Neural cell (in vitro differentiated cells): Measurements from ENCODE around the gene PDCD7. TPM values are rescaled to one million over a fixed set of nuclear protein-coding genes. Genes with fewer than 3 reads are reported as not detected.

Source experiments
- H2AFZ ChIP-seq: fragments of 200-600, 300-800 bp; sonication (generic), shearing (Covaris generic); 2 replicates; pipeline ENCODE4 v1.6.0; 2014; ENCODE audit warnings: low read depth, mild to moderate bottlenecking, antibody characterized with exemption, low read length, moderate library complexity
- H3F3A ChIP-seq: fragments of 200-600 bp; shearing (Covaris generic); 2 replicates; pipeline ENCODE4 v1.6.1; 2016; ENCODE audit warnings: mild to moderate bottlenecking, moderate library complexity, mixed read lengths, antibody characterized with exemption, low read length; ENCODE audit not compliant: insufficient read depth, poor library complexity, severe bottlenecking
- H3K27ac ChIP-seq: fragments of 200-600, 300-800 bp; sonication (generic), shearing (Covaris generic); 2 replicates; pipeline ENCODE4 v1.5.1; 2014; ENCODE audit warnings: mild to moderate bottlenecking, low read length, moderate library complexity
- H3K27me3 ChIP-seq: fragments of 300-800, 200-600 bp; sonication (generic), shearing (Covaris generic); 2 replicates; pipeline ENCODE4 v1.6.0; 2014; ENCODE audit warnings: mild to moderate bottlenecking, low read depth, low read length, moderate library complexity; ENCODE audit not compliant: insufficient read depth
- H3K36me3 ChIP-seq: fragments of 300-800, 200-600 bp; sonication (generic), shearing (Covaris generic); 2 replicates; pipeline ENCODE4 v1.5.1; 2014; ENCODE audit warnings: mild to moderate bottlenecking, antibody characterized with exemption, low read length, moderate library complexity; ENCODE audit not compliant: insufficient read depth
- H3K4me2 ChIP-seq: fragments of 300-800, 200-600 bp; sonication (generic), shearing (Covaris generic); 2 replicates; pipeline ENCODE4 v1.6.0; 2014; ENCODE audit warnings: mild to moderate bottlenecking, low read length
- H3K4me3 ChIP-seq: fragments of 300-800, 200-600 bp; sonication (generic), shearing (Covaris generic); 2 replicates; pipeline ENCODE4 v1.5.1; 2014; ENCODE audit warnings: mild to moderate bottlenecking, low read length, moderate library complexity
- H3K79me2 ChIP-seq: fragments of 200-600 bp; shearing (Covaris generic); replicated peaks from 2 replicates; pipeline ENCODE4 v1.6.0; 2014; ENCODE audit warnings: mild to moderate bottlenecking, low read length, moderate library complexity; ENCODE audit not compliant: insufficient read depth
- H3K9ac ChIP-seq: fragments of 300-800, 200-600 bp; sonication (generic), shearing (Covaris generic); 2 replicates; pipeline ENCODE4 v1.6.1; 2016; ENCODE audit warnings: mild to moderate bottlenecking, low read length, mixed read lengths
- H3K9me2 ChIP-seq: fragments of 200-600 bp; shearing (Covaris generic); 2 replicates; pipeline ENCODE4 v1.6.1; 2016; ENCODE audit warnings: mild to moderate bottlenecking, low read length, mixed read lengths; ENCODE audit not compliant: insufficient read depth
- H3K9me3 ChIP-seq: fragments of 200-600, 300-800 bp; sonication (generic), shearing (Covaris generic); 2 replicates; pipeline ENCODE4 v1.6.1; 2016; ENCODE audit warnings: mild to moderate bottlenecking, mixed run types, low read length, moderate library complexity, mixed read lengths
- H4K20me1 ChIP-seq: fragments of 200-600 bp; shearing (Covaris generic); 2 replicates; pipeline ENCODE4 v1.6.1; 2016; ENCODE audit warnings: mild to moderate bottlenecking, mixed run types; ENCODE audit not compliant: insufficient read depth
- EP300 ChIP-seq: fragments of 450-650 bp; conservative IDR thresholded peaks from 2 replicates; pipeline ENCODE4 v1.6.1; 2014; ENCODE audit warnings: antibody characterized with exemption, mild to moderate bottlenecking, moderate library complexity; ENCODE audit not compliant: poor library complexity, severe bottlenecking
- EZH2 ChIP-seq: fragments of 200-600, 300-800 bp; shearing (Covaris generic), sonication (generic); IDR thresholded peaks from 2 replicates; pipeline ENCODE4 v1.6.1; 2014; ENCODE audit warnings: antibody characterized with exemption, low read length, borderline replicate concordance, mild to moderate bottlenecking; ENCODE audit not compliant: insufficient read depth, poor library complexity, severe bottlenecking
- MXI1 ChIP-seq: fragments of 450-650 bp; conservative IDR thresholded peaks from 2 replicates; pipeline ENCODE4 v1.6.1; 2014; ENCODE audit warnings: antibody characterized with exemption, mild to moderate bottlenecking; ENCODE audit not compliant: poor library complexity, severe bottlenecking
- POLR2AphosphoS5 ChIP-seq: IDR thresholded peaks from 2 replicates; pipeline ENCODE4 v1.6.1; 2012
- RAD21 ChIP-seq: fragments of 450-650 bp; conservative IDR thresholded peaks from 2 replicates; pipeline ENCODE4 v1.6.1; 2014; ENCODE audit warnings: antibody characterized with exemption, mild to moderate bottlenecking, moderate library complexity
- SMC3 ChIP-seq: fragments of 450-650 bp; conservative IDR thresholded peaks from 2 replicates; pipeline ENCODE4 v1.6.1; 2014; ENCODE audit warnings: antibody characterized with exemption, mild to moderate bottlenecking, moderate library complexity; ENCODE audit not compliant: poor library complexity
- TAF1 ChIP-seq: IDR thresholded peaks from 2 replicates; pipeline ENCODE4 v1.6.1; 2012; ENCODE audit warnings: low read depth
- polyA plus RNA-seq: library from polyadenylated mRNA; depleted of rRNA; stranded (reverse); fragments of >200 nt; gene quantifications from 2 replicates; pipeline ENCODE4 v1.2.3, GENCODE V29; 2014
- TF ChIP-seq, protein P1 (sequence below): IDR thresholded peaks from 2 replicates; pipeline ENCODE4 v1.6.1; 2012; ENCODE audit warnings: borderline replicate concordance
- TF ChIP-seq, protein P2 (sequence below): fragments of 450-650 bp; IDR thresholded peaks from 2 replicates; pipeline ENCODE4 v1.5.1; 2014; ENCODE audit warnings: antibody characterized with exemption, mild to moderate bottlenecking, moderate library complexity; ENCODE audit not compliant: poor library complexity, severe bottlenecking

Gene PDCD7
- polyA plus RNA-seq, 1 donor from 2014 or later: 46.8 TPM

DNA sequence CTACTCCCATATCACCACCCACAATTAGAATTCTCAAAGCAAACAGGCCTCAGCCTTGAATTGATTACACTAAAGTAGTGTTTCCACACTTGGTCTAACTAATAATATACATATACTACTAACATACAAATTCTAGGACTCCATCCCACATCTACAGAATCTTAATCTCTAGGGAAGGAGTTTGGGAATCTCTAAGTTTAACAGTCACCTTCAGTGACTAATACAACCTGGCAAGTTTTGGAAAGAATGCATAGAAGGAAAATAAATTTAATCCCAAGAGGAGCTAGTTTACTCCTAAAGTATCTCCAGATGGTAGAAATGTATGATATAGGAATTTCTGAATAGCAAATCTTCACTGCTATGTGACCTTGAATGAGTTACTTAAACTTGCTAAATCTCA is 42.4 kb upstream of the PDCD7 start:
- TF ChIP-seq, protein P1, sequence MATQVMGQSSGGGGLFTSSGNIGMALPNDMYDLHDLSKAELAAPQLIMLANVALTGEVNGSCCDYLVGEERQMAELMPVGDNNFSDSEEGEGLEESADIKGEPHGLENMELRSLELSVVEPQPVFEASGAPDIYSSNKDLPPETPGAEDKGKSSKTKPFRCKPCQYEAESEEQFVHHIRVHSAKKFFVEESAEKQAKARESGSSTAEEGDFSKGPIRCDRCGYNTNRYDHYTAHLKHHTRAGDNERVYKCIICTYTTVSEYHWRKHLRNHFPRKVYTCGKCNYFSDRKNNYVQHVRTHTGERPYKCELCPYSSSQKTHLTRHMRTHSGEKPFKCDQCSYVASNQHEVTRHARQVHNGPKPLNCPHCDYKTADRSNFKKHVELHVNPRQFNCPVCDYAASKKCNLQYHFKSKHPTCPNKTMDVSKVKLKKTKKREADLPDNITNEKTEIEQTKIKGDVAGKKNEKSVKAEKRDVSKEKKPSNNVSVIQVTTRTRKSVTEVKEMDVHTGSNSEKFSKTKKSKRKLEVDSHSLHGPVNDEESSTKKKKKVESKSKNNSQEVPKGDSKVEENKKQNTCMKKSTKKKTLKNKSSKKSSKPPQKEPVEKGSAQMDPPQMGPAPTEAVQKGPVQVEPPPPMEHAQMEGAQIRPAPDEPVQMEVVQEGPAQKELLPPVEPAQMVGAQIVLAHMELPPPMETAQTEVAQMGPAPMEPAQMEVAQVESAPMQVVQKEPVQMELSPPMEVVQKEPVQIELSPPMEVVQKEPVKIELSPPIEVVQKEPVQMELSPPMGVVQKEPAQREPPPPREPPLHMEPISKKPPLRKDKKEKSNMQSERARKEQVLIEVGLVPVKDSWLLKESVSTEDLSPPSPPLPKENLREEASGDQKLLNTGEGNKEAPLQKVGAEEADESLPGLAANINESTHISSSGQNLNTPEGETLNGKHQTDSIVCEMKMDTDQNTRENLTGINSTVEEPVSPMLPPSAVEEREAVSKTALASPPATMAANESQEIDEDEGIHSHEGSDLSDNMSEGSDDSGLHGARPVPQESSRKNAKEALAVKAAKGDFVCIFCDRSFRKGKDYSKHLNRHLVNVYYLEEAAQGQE: no peak
- no peak for TF ChIP-seq RAD21
- TF ChIP-seq, protein P2, sequence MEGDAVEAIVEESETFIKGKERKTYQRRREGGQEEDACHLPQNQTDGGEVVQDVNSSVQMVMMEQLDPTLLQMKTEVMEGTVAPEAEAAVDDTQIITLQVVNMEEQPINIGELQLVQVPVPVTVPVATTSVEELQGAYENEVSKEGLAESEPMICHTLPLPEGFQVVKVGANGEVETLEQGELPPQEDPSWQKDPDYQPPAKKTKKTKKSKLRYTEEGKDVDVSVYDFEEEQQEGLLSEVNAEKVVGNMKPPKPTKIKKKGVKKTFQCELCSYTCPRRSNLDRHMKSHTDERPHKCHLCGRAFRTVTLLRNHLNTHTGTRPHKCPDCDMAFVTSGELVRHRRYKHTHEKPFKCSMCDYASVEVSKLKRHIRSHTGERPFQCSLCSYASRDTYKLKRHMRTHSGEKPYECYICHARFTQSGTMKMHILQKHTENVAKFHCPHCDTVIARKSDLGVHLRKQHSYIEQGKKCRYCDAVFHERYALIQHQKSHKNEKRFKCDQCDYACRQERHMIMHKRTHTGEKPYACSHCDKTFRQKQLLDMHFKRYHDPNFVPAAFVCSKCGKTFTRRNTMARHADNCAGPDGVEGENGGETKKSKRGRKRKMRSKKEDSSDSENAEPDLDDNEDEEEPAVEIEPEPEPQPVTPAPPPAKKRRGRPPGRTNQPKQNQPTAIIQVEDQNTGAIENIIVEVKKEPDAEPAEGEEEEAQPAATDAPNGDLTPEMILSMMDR: no peak
- no peak for TF ChIP-seq POLR2AphosphoS5
- Histone ChIP-seq H3K27me3 (no peaks in the 10 kb centered on the region), H3K4me2 (no peak overlapping the region), H3F3A (no peaks in the 10 kb centered on the region), H3K9me3 (no peaks in the 10 kb centered on the region), H3K9ac (no peak overlapping the region), H3K4me3 (no peak overlapping the region), H2AFZ (no peak overlapping the region), H3K36me3 (peaks cover 11% of the 10 kb centered on the region), H3K79me2 (peaks cover 16% of the 10 kb centered on the region), H3K27ac (no peak overlapping the region), H3K9me2 (no peaks in the 10 kb centered on the region), H4K20me1 (no peaks in the 10 kb centered on the region)

DNA sequence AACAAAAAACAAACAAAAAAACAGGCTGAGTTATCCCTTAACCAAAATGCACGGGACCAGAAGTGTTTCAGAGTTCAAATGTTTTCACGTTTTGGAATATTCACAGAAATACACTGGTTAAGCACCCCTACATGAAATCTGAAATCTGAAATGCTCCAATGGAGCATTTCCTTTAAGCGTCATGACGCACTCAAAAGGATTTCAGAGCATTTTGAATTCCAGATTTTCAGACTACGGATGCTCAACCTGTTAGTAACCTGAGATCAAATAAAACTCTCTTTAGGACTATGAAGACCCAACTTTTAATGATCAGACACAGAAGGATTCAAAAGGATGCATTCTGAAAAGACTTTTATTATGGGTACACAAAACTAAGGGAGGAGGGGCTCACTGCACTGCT is 41.9 kb upstream of the PDCD7 start:
- no peak overlapping the region for H3K27ac ChIP-seq
- TF ChIP-seq EZH2: no peak
- TF ChIP-seq, protein P1: no peak
- TF ChIP-seq, protein P2: no peak
- no peak for TF ChIP-seq EP300
- no peak for TF ChIP-seq RAD21
- no peak for TF ChIP-seq MXI1
- no peak for TF ChIP-seq SMC3
- TF ChIP-seq POLR2AphosphoS5: no peak
- no peak for TF ChIP-seq TAF1
- H3K9ac ChIP-seq: no peak overlapping the region
- peaks cover 14% of the 10 kb centered on the region for H3K79me2 ChIP-seq
- H3K36me3 ChIP-seq: peaks cover 11% of the 10 kb centered on the region
- no peak overlapping the region for H3K4me3 ChIP-seq
- H3F3A ChIP-seq: no peaks in the 10 kb centered on the region
- no peaks in the 10 kb centered on the region for H3K9me3 ChIP-seq
- H4K20me1 ChIP-seq: no peaks in the 10 kb centered on the region
- no peaks in the 10 kb centered on the region for H3K27me3 ChIP-seq
- no peak overlapping the region for H2AFZ ChIP-seq
- no peaks in the 10 kb centered on the region for H3K9me2 ChIP-seq
- no peak overlapping the region for H3K4me2 ChIP-seq
